K562 (cell line): Measurements from ENCODE around the gene ZNF385D. TPM values are rescaled to one million over a fixed set of nuclear protein-coding genes. Genes with fewer than 3 reads are reported as not detected.

Experiments
- ATAC-seq: fragments of 200-7000 bp; cut with Tn5 transposase; 3 replicates; pipeline ENCODE4 v1.9.1; 2020; ENCODE audit warnings: moderate library complexity
- BruUV-seq: library from RNA; stranded (reverse); fragments of 400-500 nt; replicated peaks from 2 replicates; lab custom pipeline; 2021; lab: Mats Ljungman, UMichigan
- CTCF ChIA-PET: fragments of 300-600 bp; formaldehyde crosslinking; extraction: SDS; loops from one replicate; lab custom pipeline; 2021; ENCODE audit warnings: low intra/inter-chr PET ratio; lab: Yijun Ruan, JAX
- POLR2A ChIA-PET: fragments of 300-600, 350-650 bp; sonication (Branson Sonifier 250); formaldehyde crosslinking; extraction: SDS; loops from one replicate; lab custom pipeline; 2021; ENCODE audit warnings: antibody characterized with exemption, inconsistent platforms; lab: Yijun Ruan, JAX
- DNase-seq, 4 experiments: peaks; one replicate each; pipeline versions ENCODE4 v3.0.0 to v3.0.0-alpha.2; 2011 to 2018; ENCODE audit warnings: low spot score in 3 of 4, mixed read lengths in 3 of 4; ENCODE audit errors: extremely low read depth in 1 of 4
- FAIRE-seq: peaks from 2 replicates; lab custom pipeline; 2011; peaks lifted over from hg19 to GRCh38; lab: Jason Lieb, UNC
- H2AFZ ChIP-seq: 2 replicates; pipeline ENCODE4 v1.6.0; 2011; ENCODE audit warnings: low read depth, low read length, control low read depth, inconsistent platforms
- H3K27ac ChIP-seq: fragments of 200-600 bp; 3 replicates; pipeline ENCODE4 v1.8.0; 2011; ENCODE audit warnings: low read depth, mild to moderate bottlenecking, control low read depth, inconsistent platforms, low read length, moderate library complexity, mixed read lengths; ENCODE audit errors: extremely low read depth
- H3K27me3 ChIP-seq, 2 experiments: fragments of 300-600 bp in 1 of 2; 2 replicates in 1 of 2; 3 replicates in 1 of 2; pipeline versions ENCODE4 v1.6.0 to v1.8.0; 2011; ENCODE audit warnings: inconsistent platforms in 2 of 2, low read length in 2 of 2, mild to moderate bottlenecking in 1 of 2, mixed read lengths in 1 of 2, moderate library complexity in 1 of 2; ENCODE audit not compliant: control insufficient read depth in 2 of 2, insufficient read depth in 2 of 2
- H3K36me3 ChIP-seq: fragments of 300-600 bp; 3 replicates; pipeline ENCODE4 v1.8.0; 2011; ENCODE audit warnings: mild to moderate bottlenecking, low read length, inconsistent platforms; ENCODE audit not compliant: control insufficient read depth, insufficient read depth
- H3K4me1 ChIP-seq, 2 experiments: fragments of 200-600 bp in 1 of 2; replicated peaks in 1 of 2; 2 replicates in 1 of 2; 3 replicates in 1 of 2; pipeline versions ENCODE4 v1.5.1 to v1.8.0; 2011; ENCODE audit warnings: inconsistent platforms in 2 of 2, low read length in 2 of 2, mild to moderate bottlenecking in 1 of 2, mixed read lengths in 1 of 2, moderate library complexity in 1 of 2; ENCODE audit not compliant: control insufficient read depth in 2 of 2, insufficient read depth in 2 of 2
- H3K4me2 ChIP-seq: 2 replicates; pipeline ENCODE4 v1.6.1; 2011; ENCODE audit warnings: low read length, control low read depth, inconsistent platforms, mixed read lengths; ENCODE audit not compliant: insufficient read depth
- H3K4me3 ChIP-seq: fragments of 200-600 bp; sonication (generic), shearing (Covaris generic); 2 replicates; pipeline ENCODE4 v1.5.1; 2016; ENCODE audit warnings: control low read depth, inconsistent platforms
- H3K79me2 ChIP-seq: fragments of 200-600 bp; 3 replicates; pipeline ENCODE4 v1.8.0; 2011; ENCODE audit warnings: low read length, inconsistent platforms; ENCODE audit not compliant: control insufficient read depth, insufficient read depth
- H3K9ac ChIP-seq, 2 experiments: 2 replicates each; pipeline versions ENCODE4 v1.6.0 to v1.6.1; 2011; ENCODE audit warnings: low read depth in 2 of 2, low read length in 2 of 2, control low read depth in 1 of 2, inconsistent platforms in 1 of 2, mild to moderate bottlenecking in 1 of 2, mixed read lengths in 1 of 2; ENCODE audit not compliant: insufficient read depth in 1 of 2
- H3K9me1 ChIP-seq: one replicate; pipeline ENCODE4 v1.6.0; 2011; ENCODE audit warnings: inconsistent platforms, mild to moderate bottlenecking, low read length, moderate library complexity; ENCODE audit not compliant: control insufficient read depth, insufficient read depth
- H3K9me3 ChIP-seq: replicated peaks from 2 replicates; pipeline ENCODE4 v1.5.1; 2011; ENCODE audit warnings: low read depth, low read length, inconsistent platforms; ENCODE audit not compliant: control insufficient read depth, insufficient read depth
- H4K20me1 ChIP-seq: replicated peaks from 2 replicates; pipeline ENCODE4 v1.6.1; 2011; ENCODE audit warnings: low read length, inconsistent platforms, mixed read lengths; ENCODE audit not compliant: control insufficient read depth, insufficient read depth
- CREM ChIP-seq: IDR thresholded peaks from 2 replicates; pipeline ENCODE4 v1.6.1; 2014; ENCODE audit warnings: antibody characterized with exemption, low read depth
- HDAC1 ChIP-seq, 2 experiments: fragments of 450-650 bp; IDR thresholded peaks; 2 replicates each; pipeline ENCODE4 v1.6.1; 2016 to 2017; ENCODE audit warnings: inconsistent platforms in 1 of 2, mild to moderate bottlenecking in 1 of 2, moderate library complexity in 1 of 2
- TFAM ChIP-seq: fragments of 250-450 bp; sonication (Bioruptor Pico); conservative IDR thresholded peaks from 2 replicates; pipeline ENCODE4 v1.5.0; 2021; ENCODE audit warnings: mild to moderate bottlenecking, moderate library complexity
- ZNF347 ChIP-seq: fragments of 450-650 bp; formaldehyde crosslinking; IDR thresholded peaks from 2 replicates; pipeline ENCODE4 v1.4.0; 2020; ENCODE audit warnings: low read depth, mild to moderate bottlenecking, moderate library complexity
- WGBS: fragments of 100-300 bp; shearing (Covaris generic); methylation state at CpG from one replicate; pipeline ENCODE4 v1.1.6; 2016; ENCODE audit warnings: low coverage, mixed read lengths; ENCODE audit not compliant: insufficient coverage; ENCODE audit errors: missing lambda C conversion rate; 5-methylcytosine and 5-hydroxymethylcytosine counted together
- in situ Hi-C: fragments of 300-500 bp; cut with MboI; formaldehyde crosslinking; loops from 4 replicates; pipeline ENCODE4 v1.15.0; 2018; ENCODE audit warnings: inconsistent platforms, mixed read lengths
- intact Hi-C: fragments of 100-400 bp; cut with micrococcal nuclease; formaldehyde crosslinking; loops from 2 replicates; pipeline ENCODE4 v1.14.2; 2022
- polyA plus RNA-seq, 8 experiments: library from polyadenylated mRNA; depleted of rRNA in 4 of 8; stranded (reverse) in 5 of 8; unstranded in 3 of 8; fragments of >200 nt; fragmentation: Nextera tagmentation in 2 of 8; fragmentation: Illumina TruSeq in 1 of 8; extraction: Ambion mirVana in 2 of 8; extraction: Trizol in 1 of 8; gene quantifications; 2 replicates each; pipeline versions ENCODE4 v1.2.1 to v1.2.3, GENCODE V29; 2011 to 2014; ENCODE audit warnings: inconsistent platforms in 1 of 8, missing spikeins in 1 of 8
- total RNA-seq, 7 experiments: library from RNA; depleted of rRNA in 6 of 7; stranded (reverse); fragments of >200 nt in 6 of 7; fragmentation: Illumina TruSeq in 2 of 7; extraction: Trizol in 2 of 7; gene quantifications; 2 replicates each; pipeline versions ENCODE4 v1.2.1 to v1.2.3, GENCODE V29; 2011 to 2021; ENCODE audit warnings: low replicate concordance in 1 of 7
- TF ChIP-seq, protein P1 (sequence below): sonication (generic); IDR thresholded peaks from 2 replicates; pipeline ENCODE4 v1.6.1; 2016
- TF ChIP-seq, protein P2 (sequence below): fragments of 250-450 bp; sonication (Bioruptor Pico); IDR thresholded peaks from 2 replicates; pipeline ENCODE4 v1.8.0; 2021; ENCODE audit warnings: borderline replicate concordance, mild to moderate bottlenecking, moderate library complexity; ENCODE audit not compliant: poor library complexity, severe bottlenecking
- TF ChIP-seq, protein P3 (sequence below): fragments of 450-650 bp; IDR thresholded peaks from 2 replicates; pipeline ENCODE4 v1.6.1; 2016; ENCODE audit warnings: low read depth
- TF ChIP-seq, protein P4 (sequence below): fragments of 450-650 bp; IDR thresholded peaks from 2 replicates; pipeline ENCODE4 v1.6.1; 2016; ENCODE audit warnings: borderline replicate concordance
- TF ChIP-seq, protein P5 (sequence below): sonication (generic); formaldehyde crosslinking; IDR thresholded peaks from 2 replicates; pipeline ENCODE4 v1.8.1; 2022; ENCODE audit warnings: missing genetic modification reagents

The ZNF385D gene
- total and polyA plus RNA-seq, 9 of the 15 experiments (the other 6 are each of a cell fraction or from before 2014, with no cell fraction given) = 0.14 to 1.7 (median 0.51) TPM

DNA sequence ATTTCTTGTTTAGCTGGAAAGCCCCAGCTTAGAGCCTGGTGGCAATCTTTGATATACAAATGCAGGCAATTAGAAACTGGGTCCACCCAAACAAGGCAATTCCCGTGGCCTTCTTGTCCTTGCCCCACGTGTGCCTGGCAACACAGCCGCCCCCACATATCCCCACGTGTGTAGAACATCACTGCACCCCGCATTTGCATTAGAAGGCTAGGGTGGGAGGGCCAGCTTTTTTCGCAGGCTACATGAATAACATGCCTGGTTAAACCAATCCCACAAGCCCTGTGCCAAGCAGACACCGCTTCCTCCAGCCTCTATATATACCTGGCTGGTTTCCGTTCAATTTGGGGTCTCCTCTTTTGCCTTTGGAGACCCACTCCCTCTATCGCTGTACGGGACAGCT lies 250.2 kb downstream of the ZNF385D start:
- FAIRE-seq = no peak
- Histone ChIP-seq H3K79me2 (no peaks in the 10 kb centered on the region), H3K9me3 (no peaks in the 10 kb centered on the region), H3K4me3 (no peak overlapping the region), H4K20me1 (no peaks in the 10 kb centered on the region), H3K9ac (no peak overlapping the region), H3K27ac (no peak overlapping the region), H3K27me3 (no peaks in the 10 kb centered on the region), H3K36me3 (no peaks in the 10 kb centered on the region), H3K4me2 (no peak overlapping the region), H3K4me1 (no peaks in the 10 kb centered on the region; a peak in 1 of 5 replicates), H3K9me1 (no peaks in the 10 kb centered on the region), H2AFZ (no peak overlapping the region)
- WGBS = 10% methylated on average over 10 of the region's 10 CpGs
- no peak for DNase-seq
- BruUV-seq = no TSS peak
- CTCF ChIA-PET = no interaction called here
- in situ Hi-C loops = no loop called here
- no peak for ATAC-seq
- POLR2A ChIA-PET = no interaction called here
- intact Hi-C loops = no loop called here
- TF ChIP-seq ZNF347 (no peak), CREM (no peak), TFAM (CRISPR knock-in tag) (no peak), HDAC1 (IDR thresholded peaks at IDR 0.05) (no peak)
- TF ChIP-seq, protein P1, sequence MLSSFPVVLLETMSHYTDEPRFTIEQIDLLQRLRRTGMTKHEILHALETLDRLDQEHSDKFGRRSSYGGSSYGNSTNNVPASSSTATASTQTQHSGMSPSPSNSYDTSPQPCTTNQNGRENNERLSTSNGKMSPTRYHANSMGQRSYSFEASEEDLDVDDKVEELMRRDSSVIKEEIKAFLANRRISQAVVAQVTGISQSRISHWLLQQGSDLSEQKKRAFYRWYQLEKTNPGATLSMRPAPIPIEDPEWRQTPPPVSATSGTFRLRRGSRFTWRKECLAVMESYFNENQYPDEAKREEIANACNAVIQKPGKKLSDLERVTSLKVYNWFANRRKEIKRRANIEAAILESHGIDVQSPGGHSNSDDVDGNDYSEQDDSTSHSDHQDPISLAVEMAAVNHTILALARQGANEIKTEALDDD = no peak
- TF ChIP-seq, protein P2, sequence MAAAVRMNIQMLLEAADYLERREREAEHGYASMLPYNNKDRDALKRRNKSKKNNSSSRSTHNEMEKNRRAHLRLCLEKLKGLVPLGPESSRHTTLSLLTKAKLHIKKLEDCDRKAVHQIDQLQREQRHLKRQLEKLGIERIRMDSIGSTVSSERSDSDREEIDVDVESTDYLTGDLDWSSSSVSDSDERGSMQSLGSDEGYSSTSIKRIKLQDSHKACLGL (CRISPR knock-in tag) = no peak
- TF ChIP-seq, protein P3, sequence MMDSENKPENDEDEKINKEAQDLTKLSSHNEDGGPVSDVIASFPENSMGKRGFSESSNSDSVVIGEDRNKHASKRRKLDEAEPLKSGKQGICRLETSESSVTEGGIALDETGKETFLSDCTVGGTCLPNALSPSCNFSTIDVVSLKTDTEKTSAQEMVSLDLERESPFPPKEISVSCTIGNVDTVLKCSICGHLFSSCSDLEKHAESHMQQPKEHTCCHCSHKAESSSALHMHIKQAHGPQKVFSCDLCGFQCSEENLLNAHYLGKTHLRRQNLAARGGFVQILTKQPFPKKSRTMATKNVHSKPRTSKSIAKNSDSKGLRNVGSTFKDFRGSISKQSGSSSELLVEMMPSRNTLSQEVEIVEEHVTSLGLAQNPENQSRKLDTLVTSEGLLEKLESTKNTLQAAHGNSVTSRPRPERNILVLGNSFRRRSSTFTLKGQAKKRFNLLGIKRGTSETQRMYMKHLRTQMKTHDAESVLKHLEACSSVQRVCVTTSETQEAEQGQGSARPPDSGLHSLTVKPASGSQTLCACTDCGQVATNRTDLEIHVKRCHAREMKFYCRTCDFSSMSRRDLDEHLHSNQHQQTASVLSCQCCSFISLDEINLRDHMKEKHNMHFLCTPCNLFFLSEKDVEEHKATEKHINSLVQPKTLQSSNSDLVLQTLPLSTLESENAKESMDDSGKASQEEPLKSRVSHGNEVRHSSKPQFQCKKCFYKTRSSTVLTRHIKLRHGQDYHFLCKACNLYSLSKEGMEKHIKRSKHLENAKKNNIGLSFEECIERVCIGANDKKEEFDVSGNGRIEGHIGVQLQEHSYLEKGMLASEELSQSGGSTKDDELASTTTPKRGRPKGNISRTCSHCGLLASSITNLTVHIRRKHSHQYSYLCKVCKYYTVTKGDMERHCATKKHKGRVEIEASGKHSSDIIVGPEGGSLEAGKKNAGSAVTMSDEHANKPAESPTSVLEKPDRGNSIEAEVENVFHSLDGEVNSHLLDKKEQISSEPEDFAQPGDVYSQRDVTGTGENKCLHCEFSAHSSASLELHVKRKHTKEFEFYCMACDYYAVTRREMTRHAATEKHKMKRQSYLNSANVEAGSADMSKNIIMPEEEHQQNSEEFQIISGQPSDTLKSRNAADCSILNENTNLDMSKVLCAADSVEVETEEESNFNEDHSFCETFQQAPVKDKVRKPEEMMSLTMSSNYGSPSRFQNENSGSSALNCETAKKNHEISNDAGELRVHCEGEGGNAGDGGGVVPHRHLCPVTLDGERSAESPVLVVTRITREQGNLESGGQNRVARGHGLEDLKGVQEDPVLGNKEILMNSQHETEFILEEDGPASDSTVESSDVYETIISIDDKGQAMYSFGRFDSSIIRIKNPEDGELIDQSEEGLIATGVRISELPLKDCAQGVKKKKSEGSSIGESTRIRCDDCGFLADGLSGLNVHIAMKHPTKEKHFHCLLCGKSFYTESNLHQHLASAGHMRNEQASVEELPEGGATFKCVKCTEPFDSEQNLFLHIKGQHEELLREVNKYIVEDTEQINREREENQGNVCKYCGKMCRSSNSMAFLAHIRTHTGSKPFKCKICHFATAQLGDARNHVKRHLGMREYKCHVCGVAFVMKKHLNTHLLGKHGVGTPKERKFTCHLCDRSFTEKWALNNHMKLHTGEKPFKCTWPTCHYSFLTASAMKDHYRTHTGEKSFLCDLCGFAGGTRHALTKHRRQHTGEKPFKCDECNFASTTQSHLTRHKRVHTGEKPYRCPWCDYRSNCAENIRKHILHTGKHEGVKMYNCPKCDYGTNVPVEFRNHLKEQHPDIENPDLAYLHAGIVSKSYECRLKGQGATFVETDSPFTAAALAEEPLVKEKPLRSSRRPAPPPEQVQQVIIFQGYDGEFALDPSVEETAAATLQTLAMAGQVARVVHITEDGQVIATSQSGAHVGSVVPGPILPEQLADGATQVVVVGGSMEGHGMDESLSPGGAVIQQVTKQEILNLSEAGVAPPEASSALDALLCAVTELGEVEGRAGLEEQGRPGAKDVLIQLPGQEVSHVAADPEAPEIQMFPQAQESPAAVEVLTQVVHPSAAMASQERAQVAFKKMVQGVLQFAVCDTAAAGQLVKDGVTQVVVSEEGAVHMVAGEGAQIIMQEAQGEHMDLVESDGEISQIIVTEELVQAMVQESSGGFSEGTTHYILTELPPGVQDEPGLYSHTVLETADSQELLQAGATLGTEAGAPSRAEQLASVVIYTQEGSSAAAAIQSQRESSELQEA = no peak
- TF ChIP-seq, protein P4, sequence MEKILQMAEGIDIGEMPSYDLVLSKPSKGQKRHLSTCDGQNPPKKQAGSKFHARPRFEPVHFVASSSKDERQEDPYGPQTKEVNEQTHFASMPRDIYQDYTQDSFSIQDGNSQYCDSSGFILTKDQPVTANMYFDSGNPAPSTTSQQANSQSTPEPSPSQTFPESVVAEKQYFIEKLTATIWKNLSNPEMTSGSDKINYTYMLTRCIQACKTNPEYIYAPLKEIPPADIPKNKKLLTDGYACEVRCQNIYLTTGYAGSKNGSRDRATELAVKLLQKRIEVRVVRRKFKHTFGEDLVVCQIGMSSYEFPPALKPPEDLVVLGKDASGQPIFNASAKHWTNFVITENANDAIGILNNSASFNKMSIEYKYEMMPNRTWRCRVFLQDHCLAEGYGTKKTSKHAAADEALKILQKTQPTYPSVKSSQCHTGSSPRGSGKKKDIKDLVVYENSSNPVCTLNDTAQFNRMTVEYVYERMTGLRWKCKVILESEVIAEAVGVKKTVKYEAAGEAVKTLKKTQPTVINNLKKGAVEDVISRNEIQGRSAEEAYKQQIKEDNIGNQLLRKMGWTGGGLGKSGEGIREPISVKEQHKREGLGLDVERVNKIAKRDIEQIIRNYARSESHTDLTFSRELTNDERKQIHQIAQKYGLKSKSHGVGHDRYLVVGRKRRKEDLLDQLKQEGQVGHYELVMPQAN = no peak
- TF ChIP-seq, protein P5, sequence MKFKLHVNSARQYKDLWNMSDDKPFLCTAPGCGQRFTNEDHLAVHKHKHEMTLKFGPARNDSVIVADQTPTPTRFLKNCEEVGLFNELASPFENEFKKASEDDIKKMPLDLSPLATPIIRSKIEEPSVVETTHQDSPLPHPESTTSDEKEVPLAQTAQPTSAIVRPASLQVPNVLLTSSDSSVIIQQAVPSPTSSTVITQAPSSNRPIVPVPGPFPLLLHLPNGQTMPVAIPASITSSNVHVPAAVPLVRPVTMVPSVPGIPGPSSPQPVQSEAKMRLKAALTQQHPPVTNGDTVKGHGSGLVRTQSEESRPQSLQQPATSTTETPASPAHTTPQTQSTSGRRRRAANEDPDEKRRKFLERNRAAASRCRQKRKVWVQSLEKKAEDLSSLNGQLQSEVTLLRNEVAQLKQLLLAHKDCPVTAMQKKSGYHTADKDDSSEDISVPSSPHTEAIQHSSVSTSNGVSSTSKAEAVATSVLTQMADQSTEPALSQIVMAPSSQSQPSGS (CRISPR knock-in tag) = no peak
